GM12874 (cell line): Measurements from ENCODE around the gene UBA7.

Experiments
- CTCF ChIP-seq: IDR thresholded peaks from 2 replicates; pipeline ENCODE4 v1.5.1; 2011; ENCODE audit warnings: low read depth, mild to moderate bottlenecking, control low read depth, low read length, moderate library complexity; ENCODE audit not compliant: insufficient read depth

The UBA7 gene

GRCh38 chr3:49842843-49843517 lies 29.2 kb upstream of the UBA7 start:
- no peak for TF ChIP-seq CTCF

- TF ChIP-seq CTCF, result no peak
Measured at GRCh38 chr3:49841806-49842205, 28.1 kb upstream of the UBA7 start.

- TF ChIP-seq CTCF, result peak; percentile 60
Measured at GRCh38 chr3:49841126-49841696, 27.5 kb upstream of the UBA7 start.

- no peak for TF ChIP-seq CTCF
Measured at GRCh38 chr3:49840388-49840787, 26.6 kb upstream of the UBA7 start.

- TF ChIP-seq CTCF, result peak; percentile 81
Measured at GRCh38 chr3:49839193-49839809, 25.5 kb upstream of the UBA7 start.

GRCh38 chr3:49831341-49831740 lies 17.6 kb upstream of the UBA7 start:
- TF ChIP-seq CTCF, result no peak

GRCh38 chr3:49826016-49826415 lies 12.3 kb upstream of the UBA7 start:
- TF ChIP-seq CTCF, result no peak
